ENCODE measurements around the gene NAV2.
A peak's percentile ranks its signal among the peaks of the same experiment; 100 is the strongest.
"Not testable (repeated sequence)": the region's sequence is repeated elsewhere in the genome, so short reads cannot be mapped to it uniquely, and the experiment has no call there.

The NAV2 gene

GRCh38 chr11:19873730-19874129, 161.1 kb downstream of the NAV2 start:
- DNase-seq = no peak

- DNase-seq = no peak
These were observed 161.6 kb downstream of the NAV2 start for GRCh38 chr11:19874266-19874665.

GRCh38 chr11:19876750-19877149, 164.1 kb downstream of the NAV2 start:
- DNase-seq = no peak

GRCh38 chr11:19878520-19878919, 165.9 kb downstream of the NAV2 start:
- no peak for DNase-seq

- DNase-seq = no peak
These were observed 166.9 kb downstream of the NAV2 start for GRCh38 chr11:19879307-19880087.

- no peak for DNase-seq
These were observed 167.4 kb downstream of the NAV2 start for GRCh38 chr11:19880088-19880345.

- DNase-seq = no peak
These were observed 168.5 kb downstream of the NAV2 start for GRCh38 chr11:19881177-19881576.

- DNase-seq = no peak
These were observed 169.7 kb downstream of the NAV2 start for GRCh38 chr11:19882356-19882755.

GRCh38 chr11:19886498-19886897, 173.9 kb downstream of the NAV2 start:
- DNase-seq = no peak

- DNase-seq = no peak
These were observed 175.2 kb downstream of the NAV2 start for GRCh38 chr11:19887842-19888241.

- DNase-seq = no peak
These were observed 176.9 kb downstream of the NAV2 start for GRCh38 chr11:19889531-19889930.

- no peak for DNase-seq
These were observed 177.7 kb downstream of the NAV2 start for GRCh38 chr11:19890308-19890707.

GRCh38 chr11:19891022-19891421, 178.4 kb downstream of the NAV2 start:
- DNase-seq = no peak

GRCh38 chr11:19892387-19892786, 179.8 kb downstream of the NAV2 start:
- no peak for DNase-seq

- DNase-seq = no peak
These were observed 180.2 kb downstream of the NAV2 start for GRCh38 chr11:19892876-19893275.

- no peak for DNase-seq
These were observed 181.8 kb downstream of the NAV2 start for GRCh38 chr11:19894404-19894803.

- DNase-seq = not testable (repeated sequence)
These were observed 182.4 kb downstream of the NAV2 start for GRCh38 chr11:19895037-19895436.

GRCh38 chr11:19895776-19896175, 183.1 kb downstream of the NAV2 start:
- DNase-seq = no peak

GRCh38 chr11:19903620-19904069, 191.0 kb downstream of the NAV2 start:
- DNase-seq = peak; percentile 9 to 31

GRCh38 chr11:19905280-19905853, 192.7 kb downstream of the NAV2 start:
- DNase-seq = no peak

GRCh38 chr11:19906126-19906525, 193.5 kb downstream of the NAV2 start:
- DNase-seq = no peak

- DNase-seq = no peak
These were observed 194.5 kb downstream of the NAV2 start for GRCh38 chr11:19907008-19907579.

GRCh38 chr11:19907839-19908238, 195.2 kb downstream of the NAV2 start:
- DNase-seq = no peak

GRCh38 chr11:19910931-19911330, 198.3 kb downstream of the NAV2 start:
- DNase-seq = no peak
